ENCODE measurements around the gene TMEM263.

- no peak for TF ChIP-seq CTCF (conservative IDR thresholded peaks at IDR 0.05 in 1 of 2, IDR thresholded peaks at IDR 0.05 in 1 of 2; ENCODE audit: low read depth in 1 of 2, low read length in 2 of 2)
- no peak for TF ChIP-seq EZH2 (IDR thresholded peaks at IDR 0.05; ENCODE audit: low read length, missing control alignments)
These were observed 43.7 kb downstream of the TMEM263 start for GRCh38 chr12:106999446-106999845.
